Measurements from ENCODE around the gene MVB12B. TPM values are rescaled to one million over a fixed set of nuclear protein-coding genes. Genes with fewer than 3 reads are reported as not detected.

Gene MVB12B
- total RNA-seq, 1 experiment from 2014 or later, result 10.9 TPM

GRCh38 chr9:126488310-126488709, 161.7 kb downstream of the MVB12B start (continued):
- TF ChIP-seq ELF1 (IDR thresholded peaks at IDR 0.05; ENCODE audit: borderline replicate concordance, low read depth) (no peak), SP1 (IDR thresholded peaks at IDR 0.05; ENCODE audit: low read depth) (no peak), FOSL1 (IDR thresholded peaks at IDR 0.05; ENCODE audit: low read depth) (no peak)

GRCh38 chr9:126488881-126489404, 162.3 kb downstream of the MVB12B start:
- TF ChIP-seq RAD21 (IDR thresholded peaks at IDR 0.05; ENCODE audit: low read depth), result no peak
- no peak for TF ChIP-seq REST (IDR thresholded peaks at IDR 0.05; ENCODE audit: low read depth)
- no peak for TF ChIP-seq YY1 (IDR thresholded peaks at IDR 0.05; ENCODE audit: extremely low read depth, insufficient replicate concordance, low read depth, low read length)
- no peak for TF ChIP-seq CBX3 (IDR thresholded peaks at IDR 0.05; ENCODE audit: low read depth)
- no peak for TF ChIP-seq EGR1 (IDR thresholded peaks at IDR 0.05; ENCODE audit: low read depth)
- no peak for TF ChIP-seq MAX (IDR thresholded peaks at IDR 0.05)
- TF ChIP-seq TCF7L2 (IDR thresholded peaks at IDR 0.05; ENCODE audit: borderline replicate concordance, extremely low read depth, insufficient read depth, insufficient read length), result no peak
- no peak for TF ChIP-seq ELF1 (IDR thresholded peaks at IDR 0.05; ENCODE audit: borderline replicate concordance, low read depth)
- TF ChIP-seq EZH2phosphoT487 (IDR thresholded peaks at IDR 0.05; ENCODE audit: borderline replicate concordance), result no peak
- no peak for TF ChIP-seq POLR2AphosphoS5 (IDR thresholded peaks at IDR 0.05; ENCODE audit: low read depth, low read length)
- TF ChIP-seq SP1 (IDR thresholded peaks at IDR 0.05; ENCODE audit: low read depth), result no peak
- TF ChIP-seq ZFX (IDR thresholded peaks at IDR 0.05), result no peak
- TF ChIP-seq FOSL1 (IDR thresholded peaks at IDR 0.05; ENCODE audit: low read depth), result no peak
- TF ChIP-seq EZH2 (IDR thresholded peaks at IDR 0.05), result no peak
- TF ChIP-seq SIN3A (IDR thresholded peaks at IDR 0.05; ENCODE audit: low read depth), result no peak
- TF ChIP-seq JUND (IDR thresholded peaks at IDR 0.05), result no peak
- TF ChIP-seq CEBPB (IDR thresholded peaks at IDR 0.05; ENCODE audit: low read depth), result no peak
- TF ChIP-seq ZBTB33 (IDR thresholded peaks at IDR 0.05; ENCODE audit: extremely low read depth, insufficient replicate concordance, low read length), result no peak
- H3K4me1 ChIP-seq (ENCODE audit: control insufficient read depth in 1 of 2, insufficient read depth in 2 of 2, low read length in 2 of 2), result no peaks in the 10 kb centered on the region
- no peak overlapping the region for H3K4me2 ChIP-seq (ENCODE audit: low read length)
- DNase-seq (ENCODE audit: low read depth, low spot score) (no peak), ATAC-seq (no peak)
- no peaks in the 10 kb centered on the region for H3K9me3 ChIP-seq (ENCODE audit: control insufficient read depth in 1 of 2, insufficient read depth in 1 of 2, low read depth in 1 of 2, low read length in 2 of 2)
- no peak overlapping the region for H3K4me3 ChIP-seq (replicated peaks in 1 of 2; ENCODE audit: low read depth in 1 of 2, low read length in 2 of 2)
- no peak overlapping the region for H2AFZ ChIP-seq (ENCODE audit: low read depth, low read length, poor library complexity, severe bottlenecking)
- H4K20me1 ChIP-seq (ENCODE audit: insufficient read depth), result no peaks in the 10 kb centered on the region
- intact Hi-C loops (cut with micrococcal nuclease), result no loop called here
- POLR2A ChIA-PET, result no interaction called here
- no peak overlapping the region for H3K9ac ChIP-seq (ENCODE audit: low read length)
- no peaks in the 10 kb centered on the region for H3K9me2 ChIP-seq (ENCODE audit: insufficient read depth)
- no peaks in the 10 kb centered on the region for H3K79me2 ChIP-seq (ENCODE audit: insufficient read depth, low read length)
- CTCF ChIA-PET, result no interaction called here
- RAD21 ChIA-PET (ENCODE audit: low non-redundant PET in 1 of 2, low total read pairs in 2 of 2, uncharacterized antibody in 2 of 2, unreplicated experiment in 2 of 2), result no interaction called here
- no peaks in the 10 kb centered on the region for H3K36me3 ChIP-seq (ENCODE audit: control insufficient read depth in 1 of 2, insufficient read depth in 2 of 2, low read length in 2 of 2)
- no TSS peak for BruUV-seq (replicated peaks)
- H3K27ac ChIP-seq (ENCODE audit: low read depth, low read length), result no peak overlapping the region
- no peaks in the 10 kb centered on the region for H3K27me3 ChIP-seq (ENCODE audit: insufficient read depth, low read length)

All from HCT116 (cell line).